Heart right ventricle (tissue), 16 donors: ENCODE measurements around the gene UPF2. TPM values are rescaled to one million over a fixed set of nuclear protein-coding genes. Genes with fewer than 3 reads are reported as not detected.

Experiments
- ATAC-seq, 8 donors: fragments of 200-7000 bp; cut with Tn5 transposase; one replicate each; pipeline ENCODE4 v1.9.1; 2020; ENCODE audit warnings: mild to moderate bottlenecking in 8 of 8, moderate library complexity in 8 of 8, moderate number of reproducible peaks in 1 of 8
- DNase-seq, 2 donors: peaks; one replicate each; pipeline ENCODE4 v3.0.0-alpha.2; 2020
- H3K27ac ChIP-seq, 10 donors: fragments of 200-600 bp; sonication (generic) in 2 of 10; one replicate each; pipeline versions ENCODE4 v1.5.0 to v1.8.0; 2020 to 2022; ENCODE audit warnings: mild to moderate bottlenecking in 3 of 10
- H3K27me3 ChIP-seq, 7 donors: fragments of 200-600 bp; one replicate each; pipeline ENCODE4 v1.8.0; 2021 to 2022; ENCODE audit warnings: mild to moderate bottlenecking in 2 of 7
- H3K36me3 ChIP-seq, 9 donors: fragments of 200-600 bp; sonication (generic) in 1 of 9; one replicate each; pipeline versions ENCODE4 v1.5.0 to v1.8.0; 2020 to 2022; ENCODE audit warnings: mild to moderate bottlenecking in 2 of 9
- H3K4me1 ChIP-seq, 9 donors: fragments of 200-600 bp; sonication (generic) in 1 of 9; one replicate each; pipeline versions ENCODE4 v1.5.0 to v1.8.0; 2020 to 2022; ENCODE audit warnings: mild to moderate bottlenecking in 4 of 9
- H3K4me3 ChIP-seq, 10 donors: fragments of 200-600 bp; sonication (generic) in 2 of 10; one replicate each; pipeline versions ENCODE4 v1.5.0 to v1.8.0; 2020 to 2022; ENCODE audit warnings: mild to moderate bottlenecking in 7 of 10, moderate library complexity in 2 of 10
- H3K9me3 ChIP-seq, 11 donors: fragments of 200-600 bp in 10 of 11; sonication (generic) in 2 of 11; one replicate each; pipeline versions ENCODE4 v1.5.0 to v1.8.0; 2013 to 2022; ENCODE audit warnings: mild to moderate bottlenecking in 2 of 11, control low read depth in 1 of 11, moderate library complexity in 1 of 11
- CTCF ChIP-seq, 9 donors: fragments of 200-600 bp; sonication (generic) in 2 of 9; IDR thresholded peaks; one replicate each; pipeline versions ENCODE4 v1.5.0 to v1.8.0; 2021 to 2022; ENCODE audit warnings: antibody characterized with exemption in 9 of 9, mild to moderate bottlenecking in 5 of 9, moderate library complexity in 1 of 9
- WGBS, 2 donors: extraction: QIAGEN DNeasy Blood & Tissue Kit; methylation state at CpG; one replicate each; pipeline ENCODE4 v1.1.7; 2013; ENCODE audit warnings: inconsistent platforms in 1 of 2; 5-methylcytosine and 5-hydroxymethylcytosine counted together
- intact Hi-C, 10 donors: fragments of 100-400 bp; cut with DNase I; formaldehyde crosslinking; loops; one replicate each; pipeline versions ENCODE4 v1.11.1 to v1.14.2; 2022
- polyA plus RNA-seq, 2 donors: library from polyadenylated mRNA; stranded (reverse); fragments of 200-250 nt; gene quantifications; one replicate each; pipeline ENCODE4 v1.2.3, GENCODE V29; 2013
- total RNA-seq, 10 donors: library from RNA; stranded (reverse); fragmentation: NEBNext Ultra II Directional in 3 of 10; extraction: Animal tissue kit (Norgen Biotek cat#: 25700) in 3 of 10; gene quantifications; one replicate each; pipeline versions ENCODE4 v1.2.1 to v1.2.4, GENCODE V29; 2021 to 2023
- donor health status: Arrhythmogenic right ventricular cardiomyopathy.
- donor health status: ischemic (EF 13 %, LVEDD 7.1; RV severe dilation, severe dysfunction).
- donor health status: healthy with polysubstance abuse.
- donor health status: DM: no; HTN: yes; CAD: no.
- donor health status: DM: no; HTN: no; CAD: no.
- donor health status: ischemic (EF 25% LVEDD 6.9; RV normal size, moderate dysfunction).
- donor health status: ischemic (EF 25% LVEDD 5.7; RV mildly dilated, moderate dysfunction).
- donor health status: healthy.
- donor health status: DM: yes; HTN: yes; CAD: no.
- donor health status: Ischemic cardiomyopathy.
- donor health status: ischemic (EF 35%, LVEDD 5.7; RV mildly dilated, moderate dysfunction).
- donor health status: nonischemic (EF 11% LVEDD 7.7; RV severe dilation, severe dysfunction).
- donor health status: DM: yes; HTN: yes; CAD: no.
- donor health status: PGD.
- donor health status: ischemic (EF 29% LVEDD 5.4; RV normal size, mild dysfunction).
- donor health status: nonischemic (EF 23%, LVEDD 6.1; RV moderate dilation, normal function).

UPF2 gene
- total and polyA plus RNA-seq, 12 donors, result 7.9 to 20.2 (median 15.3) TPM

GRCh38 chr10:11910102-11910501 is 132.5 kb downstream of the UPF2 start:
- ATAC-seq, result no peak
- peaks cover 0 to 3% (median 0%) of the 10 kb centered on the region in 7 donors for H3K27me3 ChIP-seq

DNA sequence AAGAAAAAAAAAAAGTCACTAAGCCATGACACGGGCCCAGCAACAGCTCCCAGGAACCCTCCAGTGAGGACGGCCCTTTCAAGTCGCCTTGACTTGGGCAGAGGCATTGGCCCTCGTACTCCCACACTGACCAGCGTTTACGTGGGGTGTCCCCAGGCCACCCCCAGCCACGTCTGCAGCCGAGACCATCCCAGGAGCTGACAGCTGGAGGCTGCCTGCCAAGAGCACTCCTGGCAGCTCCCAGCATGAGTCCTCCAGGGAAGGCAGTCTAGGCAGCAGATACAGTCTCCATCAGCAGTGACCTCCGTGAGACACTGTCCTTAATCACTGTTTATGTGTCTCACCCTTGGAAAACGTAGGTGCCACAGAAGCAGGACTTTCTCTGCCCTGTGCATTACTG is 133.0 kb downstream of the UPF2 start:
- ATAC-seq (peak in 5 of 8 donors; percentile 11 to 75 (median 46)), DNase-seq (no peak)
- no peaks in the 10 kb centered on the region for H3K4me1 ChIP-seq
- no peaks in the 10 kb centered on the region for H3K36me3 ChIP-seq
- no peak for TF ChIP-seq CTCF (IDR thresholded peaks at IDR 0.05)
- intact Hi-C loops, result loop anchor here in 2 of 10 donors (2.0 to 10.0 kb wide), 2 partner anchors 49 to 65 kb away; no protein-coding TSS in a partner anchor
- WGBS, 2 donors, result 36 to 38% methylated on average over 10 of the region's 10 CpGs
- H3K4me3 ChIP-seq, result no peak overlapping the region
- no peak overlapping the region for H3K27ac ChIP-seq
- peaks cover 0 to 3% (median 0%) of the 10 kb centered on the region in 7 donors for H3K27me3 ChIP-seq
- H3K9me3 ChIP-seq, result no peaks in the 10 kb centered on the region

More at GRCh38 chr10:11910102-11910501, 132.5 kb downstream of the UPF2 start:
- Histone ChIP-seq H3K4me3 (no peak overlapping the region), H3K36me3 (no peaks in the 10 kb centered on the region), H3K27ac (no peak overlapping the region), H3K4me1 (no peaks in the 10 kb centered on the region), H3K9me3 (no peaks in the 10 kb centered on the region)
- intact Hi-C loops, result no loop called here
- WGBS, 2 donors, result 81 to 87% methylated on average over 10 of the region's 10 CpGs
- TF ChIP-seq CTCF (IDR thresholded peaks at IDR 0.05), result no peak
- no peak for DNase-seq

- Histone ChIP-seq H3K9me3 (no peaks in the 10 kb centered on the region), H3K27ac (no peak overlapping the region), H3K4me1 (no peaks in the 10 kb centered on the region), H3K36me3 (no peaks in the 10 kb centered on the region), H3K27me3 (peaks cover 0 to 3% (median 0%) of the 10 kb centered on the region in 7 donors), H3K4me3 (no peak overlapping the region)
- DNase-seq (no peak), ATAC-seq (peak in 1 of 8 donors; percentile 32)
- 96 to 97% methylated on average over 11 of the region's 11 CpGs for WGBS, 2 donors
- no peak for TF ChIP-seq CTCF (IDR thresholded peaks at IDR 0.05)
- intact Hi-C loops, result loop anchor here in 2 of 10 donors (2.0 to 10.0 kb wide), 2 partner anchors 50 to 64 kb away; no protein-coding TSS in a partner anchor
Observed at GRCh38 chr10:11908991-11909390, 133.6 kb downstream of the UPF2 start.

DNA sequence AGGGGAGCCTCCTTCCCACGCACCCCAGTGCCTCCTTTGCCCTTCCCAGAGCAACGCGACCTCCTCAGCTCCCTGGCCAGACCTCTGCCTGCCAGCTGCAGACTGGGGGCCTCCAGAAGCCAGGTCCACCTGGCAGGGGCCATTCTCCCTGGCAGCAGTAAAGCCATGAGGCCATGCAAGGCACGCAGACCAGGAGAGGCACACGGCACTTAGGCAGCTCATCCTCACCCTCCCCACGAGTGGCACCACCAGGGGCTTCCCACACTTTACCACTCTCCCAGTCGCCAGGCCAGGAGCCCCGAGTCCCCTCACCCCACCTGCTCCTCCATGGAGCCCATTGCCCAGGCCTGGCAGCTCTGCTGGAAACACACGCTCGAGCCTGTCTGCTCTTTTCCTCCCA is 134.1 kb downstream of the UPF2 start:
- Histone ChIP-seq H3K4me1 (no peaks in the 10 kb centered on the region), H3K36me3 (no peaks in the 10 kb centered on the region), H3K27me3 (peaks cover 0 to 3% (median 0%) of the 10 kb centered on the region in 7 donors), H3K27ac (no peak overlapping the region), H3K4me3 (no peak overlapping the region), H3K9me3 (no peaks in the 10 kb centered on the region)
- ATAC-seq, result no peak
- no peak for TF ChIP-seq CTCF (IDR thresholded peaks at IDR 0.05)
- intact Hi-C loops, result loop anchor here in 2 of 10 donors (2.0 to 10.0 kb wide), 2 partner anchors 50 to 64 kb away; no protein-coding TSS in a partner anchor
- no peak for DNase-seq
- WGBS, 2 donors, result 88 to 91% methylated on average over 10 of the region's 10 CpGs
